NCI-H2171 treated with DMSO at 0.1 percent for 48 hours (cell line): ENCODE data around the gene PLCH1.
"Not testable (repeated sequence)": the region's sequence is repeated elsewhere in the genome, so short reads cannot be mapped to it uniquely, and the experiment has no call there.

Experiments
- DNase-seq: peaks from one replicate; lab custom pipeline; 2025; lab: John Stamatoyannopoulos, UW

PLCH1 gene

GRCh38 chr3:155646128-155646527, 98.7 kb downstream of the PLCH1 start:
- DNase-seq, result no peak

- no peak for DNase-seq
Measured at GRCh38 chr3:155643581-155644165, 101.2 kb downstream of the PLCH1 start.

GRCh38 chr3:155641956-155642355, 102.9 kb downstream of the PLCH1 start:
- DNase-seq, result no peak

- DNase-seq, result no peak
Measured at GRCh38 chr3:155640098-155640497, 104.8 kb downstream of the PLCH1 start.

GRCh38 chr3:155639462-155640055, 105.3 kb downstream of the PLCH1 start:
- no peak for DNase-seq

GRCh38 chr3:155638461-155638860, 106.4 kb downstream of the PLCH1 start:
- DNase-seq, result not testable (repeated sequence)

- no peak for DNase-seq
Measured at GRCh38 chr3:155637567-155637966, 107.3 kb downstream of the PLCH1 start.

GRCh38 chr3:155635056-155635455, 109.8 kb downstream of the PLCH1 start:
- no peak for DNase-seq

- DNase-seq, result no peak
Measured at GRCh38 chr3:155634121-155634719, 110.7 kb downstream of the PLCH1 start.

- no peak for DNase-seq
Measured at GRCh38 chr3:155631323-155632019, 113.4 kb downstream of the PLCH1 start.

GRCh38 chr3:155629556-155629955, 115.3 kb downstream of the PLCH1 start:
- no peak for DNase-seq

- no peak for DNase-seq
Measured at GRCh38 chr3:155629056-155629455, 115.8 kb downstream of the PLCH1 start.

GRCh38 chr3:155622647-155623046, 122.2 kb downstream of the PLCH1 start:
- not testable (repeated sequence) for DNase-seq

- not testable (repeated sequence) for DNase-seq
Measured at GRCh38 chr3:155620552-155620951, 124.3 kb downstream of the PLCH1 start.

- no peak for DNase-seq
Measured at GRCh38 chr3:155619118-155619915, 125.6 kb downstream of the PLCH1 start.

- DNase-seq, result no peak
Measured at GRCh38 chr3:155618543-155618942, 126.3 kb downstream of the PLCH1 start.

GRCh38 chr3:155617346-155617925, 127.4 kb downstream of the PLCH1 start:
- no peak for DNase-seq

- not testable (repeated sequence) for DNase-seq
Measured at GRCh38 chr3:155615141-155615540, 129.7 kb downstream of the PLCH1 start.

GRCh38 chr3:155614410-155614809, 130.5 kb downstream of the PLCH1 start:
- not testable (repeated sequence) for DNase-seq

GRCh38 chr3:155611456-155611855, 133.4 kb downstream of the PLCH1 start:
- DNase-seq, result no peak

GRCh38 chr3:155609586-155609985, 135.3 kb downstream of the PLCH1 start:
- no peak for DNase-seq
